AG10803 (cell line): Measurements from ENCODE around the gene TMEM132A.

Source experiments
- DNase-seq: peaks from one replicate; pipeline ENCODE4 v3.0.0; 2010; ENCODE audit warnings: low read depth
- H3K4me3 ChIP-seq: 2 replicates; pipeline ENCODE4 v1.5.1; 2011; ENCODE audit warnings: mild to moderate bottlenecking, low read length, control low read depth
- CTCF ChIP-seq: conservative IDR thresholded peaks from 2 replicates; pipeline ENCODE4 v1.5.1; 2011; ENCODE audit warnings: mild to moderate bottlenecking, low read length, control low read depth, inconsistent platforms

TMEM132A gene

GRCh38 chr11:60951606-60951903 is 27.3 kb downstream of the TMEM132A start:
- no peak for DNase-seq
- H3K4me3 ChIP-seq: peak overlapping the region; percentile 62
- no peak for TF ChIP-seq CTCF

GRCh38 chr11:60951904-60952741 is 27.9 kb downstream of the TMEM132A start, which contains the start of gene SLC15A3:
SLC15A3 (minus strand) TSS chr11:60952176; CDS start chr11:60951551, 625 bp downstream.
- peak within 1 kb of the TSS; percentile 62 for H3K4me3 ChIP-seq
- TF ChIP-seq CTCF: no peak
- peak; percentile 44 for DNase-seq

- TF ChIP-seq CTCF: no peak
- peak overlapping the region; percentile 62 for H3K4me3 ChIP-seq
- DNase-seq: no peak
These were observed 28.5 kb downstream of the TMEM132A start for GRCh38 chr11:60952742-60953170.

GRCh38 chr11:60953781-60954180 is 29.5 kb downstream of the TMEM132A start:
- no peak overlapping the region for H3K4me3 ChIP-seq
- DNase-seq: peak; percentile 33
- TF ChIP-seq CTCF: no peak

- no peak overlapping the region for H3K4me3 ChIP-seq
- no peak for TF ChIP-seq CTCF
- no peak for DNase-seq
These were observed 30.2 kb downstream of the TMEM132A start for GRCh38 chr11:60954421-60954820.

GRCh38 chr11:60955571-60955970 is 31.3 kb downstream of the TMEM132A start:
- DNase-seq: no peak
- no peak for TF ChIP-seq CTCF
- no peak overlapping the region for H3K4me3 ChIP-seq

- H3K4me3 ChIP-seq: no peak overlapping the region
- DNase-seq: no peak
- no peak for TF ChIP-seq CTCF
These were observed 32.9 kb downstream of the TMEM132A start for GRCh38 chr11:60957188-60957587.
